PC-9 (cell line): ENCODE measurements around the gene DIRAS1. TPM values are rescaled to one million over a fixed set of nuclear protein-coding genes. Genes with fewer than 3 reads are reported as not detected.
"Not testable (repeated sequence)": the region's sequence is repeated elsewhere in the genome, so short reads cannot be mapped to it uniquely, and the experiment has no call there.

Experiments
- BruUV-seq: library from RNA; stranded (reverse); fragments of 400-500 nt; replicated peaks from 2 replicates; lab custom pipeline; 2021; lab: Mats Ljungman, UMichigan
- CTCF ChIA-PET: fragments of 300-600 bp; sonication (Branson Sonifier 250); formaldehyde crosslinking; loops from one replicate; lab custom pipeline; 2022; ENCODE audit warnings: antibody characterized with exemption; lab: Charles Lee
- POLR2A ChIA-PET: fragments of 300-600 bp; sonication (Branson Sonifier 250); formaldehyde crosslinking; loops from one replicate; lab custom pipeline; 2022; ENCODE audit warnings: antibody characterized with exemption; ENCODE audit not compliant: unreplicated experiment; lab: Charles Lee
- DNase-seq, 2 experiments: peaks; one replicate each; pipeline versions ENCODE4 v3.0.0 to v3.0.0-alpha.2; 2015 to 2022; ENCODE audit warnings: mixed read lengths in 1 of 2
- H2AFZ ChIP-seq: fragments of 200-600 bp; sonication (generic); 2 replicates; pipeline ENCODE4 v1.8.1; 2017; ENCODE audit warnings: antibody characterized with exemption
- H3F3A ChIP-seq: fragments of 200-600 bp; sonication (generic); 2 replicates; pipeline ENCODE4 v1.8.1; 2017; ENCODE audit warnings: antibody characterized with exemption, mild to moderate bottlenecking, low read depth; ENCODE audit not compliant: insufficient read depth
- H3K27ac ChIP-seq: fragments of 200-600 bp; sonication (generic); 2 replicates; pipeline ENCODE4 v1.6.1; 2016; ENCODE audit warnings: mixed run types
- H3K27me3 ChIP-seq: fragments of 200-600 bp; sonication (generic); 2 replicates; pipeline ENCODE4 v1.6.1; 2016; ENCODE audit warnings: low read depth, mixed run types; ENCODE audit not compliant: insufficient read depth
- H3K36me3 ChIP-seq: fragments of 200-600 bp; sonication (generic); 2 replicates; pipeline ENCODE4 v1.6.1; 2016; ENCODE audit warnings: low read depth, mixed run types
- H3K4me1 ChIP-seq: fragments of 200-600 bp; sonication (generic); replicated peaks from 2 replicates; pipeline ENCODE4 v1.6.1; 2016; ENCODE audit warnings: mixed run types; ENCODE audit not compliant: insufficient read depth
- H3K4me2 ChIP-seq: fragments of 200-600 bp; sonication (generic); 2 replicates; pipeline ENCODE4 v1.6.1; 2017; ENCODE audit warnings: mixed run types
- H3K4me3 ChIP-seq: fragments of 200-600 bp; sonication (generic); 2 replicates; pipeline ENCODE4 v1.6.1; 2016; ENCODE audit warnings: mixed run types
- H3K79me2 ChIP-seq: fragments of 200-600 bp; sonication (generic); 2 replicates; pipeline ENCODE4 v1.6.1; 2017; ENCODE audit warnings: low read depth, mixed run types
- H3K9me2 ChIP-seq: fragments of 200-600 bp; sonication (generic); 2 replicates; pipeline ENCODE4 v1.8.1; 2017; ENCODE audit warnings: mild to moderate bottlenecking; ENCODE audit not compliant: insufficient read depth
- H3K9me3 ChIP-seq: fragments of 200-600 bp; sonication (generic); 2 replicates; pipeline ENCODE4 v1.8.1; 2016; ENCODE audit warnings: low read depth; ENCODE audit not compliant: insufficient read depth
- H4K20me1 ChIP-seq: fragments of 200-600 bp; sonication (generic); 2 replicates; pipeline ENCODE4 v1.8.1; 2017; ENCODE audit not compliant: insufficient read depth
- EZH2 ChIP-seq: fragments of 200-600 bp; sonication (generic); IDR thresholded peaks from 2 replicates; pipeline ENCODE4 v1.8.0; 2017; ENCODE audit warnings: antibody characterized with exemption, low read depth
- intact Hi-C: fragments of 100-400 bp; cut with micrococcal nuclease; formaldehyde crosslinking; loops from one replicate; pipeline ENCODE4 v1.10.0; 2022; ENCODE audit not compliant: unreplicated experiment
- total RNA-seq: library from RNA; stranded (reverse); gene quantifications from 2 replicates; pipeline ENCODE4 v1.2.3, GENCODE V29; 2021
- TF ChIP-seq, protein P1 (sequence below): fragments of 200-600 bp; sonication (generic); conservative IDR thresholded peaks from 2 replicates; pipeline ENCODE4 v1.6.1; 2017; ENCODE audit warnings: mixed run types, antibody characterized with exemption, mild to moderate bottlenecking, moderate library complexity

Gene DIRAS1
- total RNA-seq, 1 experiment from 2014 or later = 0.57 TPM

DNA sequence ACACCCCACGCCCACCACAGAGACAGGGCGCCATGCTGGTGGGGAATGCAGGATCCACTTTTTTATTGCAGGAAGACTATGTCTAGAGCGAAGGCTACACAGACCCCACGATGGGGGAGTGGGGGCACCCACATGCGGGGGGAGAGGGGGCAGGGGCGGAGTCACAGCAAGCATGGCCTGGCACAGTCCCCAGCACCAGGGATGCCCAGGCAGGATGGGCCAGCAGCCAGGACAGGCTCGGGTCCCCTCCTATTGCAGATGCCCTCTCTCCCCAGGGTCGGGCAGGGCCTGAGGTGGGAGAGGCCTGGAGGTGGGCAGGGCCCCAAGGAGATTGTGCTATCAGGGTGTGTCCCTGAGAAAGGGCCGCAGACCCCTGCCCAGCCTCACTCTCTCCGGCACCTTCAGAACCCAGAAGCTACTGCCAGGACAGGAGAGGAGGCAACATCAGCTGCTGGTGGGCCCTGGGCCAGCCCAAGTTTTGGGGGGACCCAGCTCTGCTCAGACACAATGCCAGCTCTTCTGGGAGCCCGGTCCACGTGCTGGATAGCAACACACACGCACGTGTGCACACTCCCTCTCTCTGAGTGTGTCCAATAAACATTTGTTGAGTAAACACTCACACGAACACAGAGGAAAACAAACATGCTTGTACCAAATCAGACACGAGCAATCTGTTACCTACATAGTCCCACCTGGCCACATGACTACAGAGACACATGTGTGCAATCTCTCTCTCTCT lies 6.5 kb downstream of the DIRAS1 start:
- H3K27me3 ChIP-seq = peaks cover 19% of the 10 kb centered on the region
- no TSS peak for BruUV-seq
- no peak for TF ChIP-seq EZH2
- TF ChIP-seq, protein P1, sequence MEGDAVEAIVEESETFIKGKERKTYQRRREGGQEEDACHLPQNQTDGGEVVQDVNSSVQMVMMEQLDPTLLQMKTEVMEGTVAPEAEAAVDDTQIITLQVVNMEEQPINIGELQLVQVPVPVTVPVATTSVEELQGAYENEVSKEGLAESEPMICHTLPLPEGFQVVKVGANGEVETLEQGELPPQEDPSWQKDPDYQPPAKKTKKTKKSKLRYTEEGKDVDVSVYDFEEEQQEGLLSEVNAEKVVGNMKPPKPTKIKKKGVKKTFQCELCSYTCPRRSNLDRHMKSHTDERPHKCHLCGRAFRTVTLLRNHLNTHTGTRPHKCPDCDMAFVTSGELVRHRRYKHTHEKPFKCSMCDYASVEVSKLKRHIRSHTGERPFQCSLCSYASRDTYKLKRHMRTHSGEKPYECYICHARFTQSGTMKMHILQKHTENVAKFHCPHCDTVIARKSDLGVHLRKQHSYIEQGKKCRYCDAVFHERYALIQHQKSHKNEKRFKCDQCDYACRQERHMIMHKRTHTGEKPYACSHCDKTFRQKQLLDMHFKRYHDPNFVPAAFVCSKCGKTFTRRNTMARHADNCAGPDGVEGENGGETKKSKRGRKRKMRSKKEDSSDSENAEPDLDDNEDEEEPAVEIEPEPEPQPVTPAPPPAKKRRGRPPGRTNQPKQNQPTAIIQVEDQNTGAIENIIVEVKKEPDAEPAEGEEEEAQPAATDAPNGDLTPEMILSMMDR = no peak
- no peaks in the 10 kb centered on the region for H3K9me2 ChIP-seq
- H3K4me2 ChIP-seq = no peak overlapping the region
- POLR2A ChIA-PET = no interaction called here
- H2AFZ ChIP-seq = no peak overlapping the region
- no peaks in the 10 kb centered on the region for H3K4me1 ChIP-seq
- no peaks in the 10 kb centered on the region for H3F3A ChIP-seq
- CTCF ChIA-PET = no interaction called here
- no peak for DNase-seq
- H3K4me3 ChIP-seq = no peak overlapping the region
- H3K36me3 ChIP-seq = no peaks in the 10 kb centered on the region
- H3K27ac ChIP-seq = no peak overlapping the region
- no peaks in the 10 kb centered on the region for H3K79me2 ChIP-seq
- no peaks in the 10 kb centered on the region for H4K20me1 ChIP-seq
- no peaks in the 10 kb centered on the region for H3K9me3 ChIP-seq
- intact Hi-C loops = no loop called here

- peaks cover 18% of the 10 kb centered on the region for H3K27me3 ChIP-seq
- H2AFZ ChIP-seq, H3K9me2 ChIP-seq, H3K4me2 ChIP-seq, H3F3A ChIP-seq, H4K20me1 ChIP-seq, H3K27ac ChIP-seq, H3K79me2 ChIP-seq, intact Hi-C loops, H3K9me3 ChIP-seq, BruUV-seq, H3K4me3 ChIP-seq, POLR2A ChIA-PET, CTCF ChIA-PET, DNase-seq, H3K4me1 ChIP-seq, H3K36me3 ChIP-seq: not testable (repeated sequence)
Observed at GRCh38 chr19:2714102-2714501, 7.1 kb downstream of the DIRAS1 start.

- H3K9me2 ChIP-seq, H3K36me3 ChIP-seq, H4K20me1 ChIP-seq, H3K4me3 ChIP-seq, BruUV-seq, intact Hi-C loops, H3K4me2 ChIP-seq, DNase-seq, H3K9me3 ChIP-seq, H3F3A ChIP-seq, CTCF ChIA-PET, H3K4me1 ChIP-seq, H3K79me2 ChIP-seq, H2AFZ ChIP-seq, H3K27ac ChIP-seq, POLR2A ChIA-PET: not testable (repeated sequence)
- peaks cover 13% of the 10 kb centered on the region for H3K27me3 ChIP-seq
Observed at GRCh38 chr19:2713170-2713569, 8.0 kb downstream of the DIRAS1 start.

DNA sequence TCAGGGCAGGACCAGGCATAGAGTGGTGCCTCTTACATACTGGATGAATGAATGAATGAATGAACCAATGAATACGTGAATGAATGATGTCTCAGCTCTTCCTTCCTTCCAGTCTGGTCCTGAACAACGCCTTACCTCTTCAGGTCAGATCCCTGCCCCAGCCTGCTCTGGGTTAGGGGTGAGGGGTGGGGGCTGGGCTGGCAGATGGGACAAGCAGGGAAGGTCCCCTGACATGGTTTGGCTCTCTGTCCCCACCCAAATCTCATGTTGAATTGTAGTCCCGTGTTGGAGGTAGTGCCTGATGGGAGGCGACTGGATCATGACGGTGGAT lies 9.3 kb downstream of the DIRAS1 start:
- H3K4me3 ChIP-seq = no peak overlapping the region
- no peaks in the 10 kb centered on the region for H4K20me1 ChIP-seq
- H3F3A ChIP-seq = no peaks in the 10 kb centered on the region
- H3K27ac ChIP-seq = no peak overlapping the region
- no peaks in the 10 kb centered on the region for H3K4me1 ChIP-seq
- TF ChIP-seq EZH2 = no peak
- TF ChIP-seq, protein P1 = no peak
- no peaks in the 10 kb centered on the region for H3K9me2 ChIP-seq
- H3K4me2 ChIP-seq = no peak overlapping the region
- CTCF ChIA-PET = no interaction called here
- BruUV-seq = no TSS peak
- intact Hi-C loops = no loop called here
- peaks cover 13% of the 10 kb centered on the region for H3K27me3 ChIP-seq
- H3K36me3 ChIP-seq = no peaks in the 10 kb centered on the region
- H2AFZ ChIP-seq = no peak overlapping the region
- no peaks in the 10 kb centered on the region for H3K9me3 ChIP-seq
- DNase-seq = no peak
- H3K79me2 ChIP-seq = no peaks in the 10 kb centered on the region
- POLR2A ChIA-PET = no interaction called here
